ENCODE results near the gene AHRR. TPM values are rescaled to one million over a fixed set of nuclear protein-coding genes. Genes with fewer than 3 reads are reported as not detected.
"Not testable (repeated sequence)": the region's sequence is repeated elsewhere in the genome, so short reads cannot be mapped to it uniquely, and the experiment has no call there.

Gene AHRR
- total RNA-seq, 1 experiment from 2014 or later, result 1.9 TPM

DNA sequence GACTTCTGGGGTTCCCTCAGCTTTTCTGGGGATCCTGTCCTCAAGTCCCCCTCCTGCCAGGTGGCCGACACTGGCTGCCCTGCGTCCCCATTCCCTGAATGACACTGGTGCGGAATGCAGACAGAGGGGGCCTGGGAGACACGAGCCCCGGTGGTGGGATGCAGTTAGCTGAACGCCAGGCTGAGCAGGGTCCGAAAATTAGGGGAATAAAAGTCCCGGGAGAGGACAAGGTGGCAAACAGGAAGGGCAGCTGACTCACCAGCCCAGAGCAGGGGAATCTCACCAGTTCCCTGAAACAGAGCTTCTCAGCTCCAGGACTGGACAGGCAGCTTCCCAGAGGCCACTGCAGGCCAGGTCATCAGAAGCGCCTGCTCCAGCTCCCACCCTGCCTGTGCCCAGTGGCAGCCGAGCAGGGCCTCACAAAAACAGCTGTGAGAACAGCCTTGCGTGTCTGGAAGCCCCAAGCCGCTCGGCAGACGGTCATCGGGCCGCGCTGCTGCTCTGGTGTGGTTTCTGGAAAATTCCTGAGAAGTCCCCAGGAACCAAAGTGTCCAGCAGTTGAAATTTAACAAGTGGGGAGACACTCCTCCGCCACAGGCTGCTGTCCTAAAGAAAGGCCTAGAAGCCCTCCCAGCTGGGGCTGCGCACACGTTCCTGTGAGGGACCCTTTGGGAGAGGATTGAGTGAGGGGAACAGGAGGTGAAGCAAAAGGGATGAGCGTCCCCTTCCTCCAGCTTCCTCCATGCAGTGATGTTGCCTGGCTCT, 73.8 kb downstream of the AHRR start:
- TF ChIP-seq EZH2phosphoT487 (IDR thresholded peaks at IDR 0.05; ENCODE audit: borderline replicate concordance, low read length) (no peak), EZH2 (IDR thresholded peaks at IDR 0.05; ENCODE audit: low read length, unreplicated experiment) (no peak)
- TF ChIP-seq, protein P1, sequence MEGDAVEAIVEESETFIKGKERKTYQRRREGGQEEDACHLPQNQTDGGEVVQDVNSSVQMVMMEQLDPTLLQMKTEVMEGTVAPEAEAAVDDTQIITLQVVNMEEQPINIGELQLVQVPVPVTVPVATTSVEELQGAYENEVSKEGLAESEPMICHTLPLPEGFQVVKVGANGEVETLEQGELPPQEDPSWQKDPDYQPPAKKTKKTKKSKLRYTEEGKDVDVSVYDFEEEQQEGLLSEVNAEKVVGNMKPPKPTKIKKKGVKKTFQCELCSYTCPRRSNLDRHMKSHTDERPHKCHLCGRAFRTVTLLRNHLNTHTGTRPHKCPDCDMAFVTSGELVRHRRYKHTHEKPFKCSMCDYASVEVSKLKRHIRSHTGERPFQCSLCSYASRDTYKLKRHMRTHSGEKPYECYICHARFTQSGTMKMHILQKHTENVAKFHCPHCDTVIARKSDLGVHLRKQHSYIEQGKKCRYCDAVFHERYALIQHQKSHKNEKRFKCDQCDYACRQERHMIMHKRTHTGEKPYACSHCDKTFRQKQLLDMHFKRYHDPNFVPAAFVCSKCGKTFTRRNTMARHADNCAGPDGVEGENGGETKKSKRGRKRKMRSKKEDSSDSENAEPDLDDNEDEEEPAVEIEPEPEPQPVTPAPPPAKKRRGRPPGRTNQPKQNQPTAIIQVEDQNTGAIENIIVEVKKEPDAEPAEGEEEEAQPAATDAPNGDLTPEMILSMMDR (conservative IDR thresholded peaks at IDR 0.05; ENCODE audit: low read depth, low read length), result no peak
- Histone ChIP-seq H3K79me2 (ENCODE audit: low read length) (no peaks in the 10 kb centered on the region), H3K36me3 (ENCODE audit: low read depth, low read length) (no peaks in the 10 kb centered on the region), H3K9me2 (replicated peaks; ENCODE audit: low read length) (no peaks in the 10 kb centered on the region), H3K4me3 (ENCODE audit: low read length) (no peak overlapping the region), H3K4me2 (ENCODE audit: low read length) (no peak overlapping the region), H4K20me1 (ENCODE audit: low read length) (no peaks in the 10 kb centered on the region), H3F3A (ENCODE audit: low read length, unreplicated experiment) (no peaks in the 10 kb centered on the region), H3K27ac (ENCODE audit: low read length) (no peak overlapping the region), H3K9ac (ENCODE audit: low read length) (no peak overlapping the region), H3K27me3 (ENCODE audit: low read length) (no peaks in the 10 kb centered on the region), H3K4me1 (ENCODE audit: insufficient read depth, low read length) (peaks cover 12% of the 10 kb centered on the region), H3K9me3 (ENCODE audit: low read length) (no peaks in the 10 kb centered on the region), H2AFZ (ENCODE audit: low read length) (no peak overlapping the region)
- ATAC-seq (peak; percentile 81), DNase-seq (peak; percentile 51)
- ChIA-PET POLR2A (ENCODE audit: unreplicated experiment) (no interaction called here), CTCF (interaction anchor here (0.6 kb wide), 1 partner anchor 51 kb away, joined by 3 read pairs; no protein-coding TSS in a partner anchor)
- BruUV-seq (replicated peaks), result no TSS peak
- intact Hi-C loops (cut with micrococcal nuclease), result no loop called here

DNA sequence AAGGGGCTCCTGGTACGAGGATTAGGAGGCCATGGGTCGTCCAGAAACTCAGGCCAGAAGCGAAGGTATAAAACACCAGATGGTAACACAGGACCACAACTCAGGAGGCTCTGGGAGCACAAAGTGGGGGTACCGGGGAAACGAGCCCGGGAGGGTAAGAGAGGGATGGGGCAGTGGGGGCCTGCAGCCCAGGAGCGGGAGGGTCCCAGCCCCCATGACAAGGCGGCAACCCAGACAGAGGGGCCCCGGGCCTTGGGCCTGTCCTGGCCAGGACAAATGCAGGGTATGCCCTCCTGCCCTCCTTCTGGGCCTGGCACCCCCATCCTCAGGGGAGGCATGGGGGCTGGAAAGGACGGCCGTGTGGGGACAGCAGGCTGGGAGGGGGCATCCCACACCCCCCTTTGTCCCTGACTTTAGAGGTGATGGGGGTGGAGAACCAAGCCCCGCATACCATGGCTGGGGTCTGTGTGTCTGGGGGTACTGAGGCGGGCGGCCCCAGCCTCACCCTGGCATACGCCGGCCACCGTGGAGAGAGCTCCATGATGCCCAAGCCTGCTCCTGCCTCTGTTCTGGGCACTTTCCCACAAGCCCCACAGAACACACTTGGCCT, 74.5 kb downstream of the AHRR start:
- Histone ChIP-seq H2AFZ (ENCODE audit: low read length) (no peak overlapping the region), H3K79me2 (ENCODE audit: low read length) (no peaks in the 10 kb centered on the region), H3K9me2 (replicated peaks; ENCODE audit: low read length) (no peaks in the 10 kb centered on the region), H3K27me3 (ENCODE audit: low read length) (no peaks in the 10 kb centered on the region), H3K4me3 (ENCODE audit: low read length) (no peak overlapping the region), H3K27ac (ENCODE audit: low read length) (no peak overlapping the region), H3K9me3 (ENCODE audit: low read length) (no peaks in the 10 kb centered on the region), H3K9ac (ENCODE audit: low read length) (no peak overlapping the region), H3K4me2 (ENCODE audit: low read length) (no peak overlapping the region), H4K20me1 (ENCODE audit: low read length) (no peaks in the 10 kb centered on the region), H3K4me1 (ENCODE audit: insufficient read depth, low read length) (peaks cover 19% of the 10 kb centered on the region), H3F3A (ENCODE audit: low read length, unreplicated experiment) (no peaks in the 10 kb centered on the region), H3K36me3 (ENCODE audit: low read depth, low read length) (no peaks in the 10 kb centered on the region)
- POLR2A ChIA-PET (ENCODE audit: unreplicated experiment), result no interaction called here
- TF ChIP-seq, protein P1 (conservative IDR thresholded peaks at IDR 0.05; ENCODE audit: low read depth, low read length), result no peak
- TF ChIP-seq EZH2 (IDR thresholded peaks at IDR 0.05; ENCODE audit: low read length, unreplicated experiment), result no peak
- no peak for TF ChIP-seq EZH2phosphoT487 (IDR thresholded peaks at IDR 0.05; ENCODE audit: borderline replicate concordance, low read length)
- intact Hi-C loops (cut with micrococcal nuclease), result no loop called here
- CTCF ChIA-PET, result interaction anchor here (0.6 kb wide), 1 partner anchor 51 kb away, joined by 3 read pairs; no protein-coding TSS in a partner anchor
- DNase-seq (no peak), ATAC-seq (no peak)
- no TSS peak for BruUV-seq (replicated peaks)

DNA sequence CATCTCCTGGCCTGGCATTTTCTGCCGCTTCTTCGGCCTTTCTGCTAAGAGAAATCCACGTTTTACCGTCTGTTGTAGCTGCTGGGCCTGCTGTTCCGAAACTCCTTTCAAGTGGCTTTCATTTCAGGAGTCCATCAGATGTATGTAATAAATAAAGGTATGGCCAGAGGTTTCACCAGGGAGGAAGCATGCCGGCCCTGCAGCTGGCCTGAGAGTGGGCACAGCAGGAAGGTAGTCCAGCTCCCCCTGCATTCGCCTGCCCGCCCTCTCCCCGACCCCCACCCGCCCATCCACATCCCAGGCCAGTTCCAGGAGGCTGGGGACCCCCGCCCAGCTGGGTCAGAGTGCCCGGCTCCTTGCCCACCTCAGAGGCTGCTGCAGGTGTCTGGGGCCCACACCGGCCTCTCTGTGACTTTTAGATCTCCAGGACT, 75.0 kb downstream of the AHRR start:
- H3K4me1 ChIP-seq (ENCODE audit: insufficient read depth, low read length), result peaks cover 20% of the 10 kb centered on the region
- TF ChIP-seq EZH2 (IDR thresholded peaks at IDR 0.05; ENCODE audit: low read length, unreplicated experiment), result no peak
- no peak for TF ChIP-seq EZH2phosphoT487 (IDR thresholded peaks at IDR 0.05; ENCODE audit: borderline replicate concordance, low read length)
- TF ChIP-seq, protein P1 (conservative IDR thresholded peaks at IDR 0.05; ENCODE audit: low read depth, low read length), result no peak
- intact Hi-C loops (cut with micrococcal nuclease), result no loop called here
- POLR2A ChIA-PET (ENCODE audit: unreplicated experiment), result no interaction called here
- DNase-seq (no peak), ATAC-seq (no peak)
- no peaks in the 10 kb centered on the region for H3K36me3 ChIP-seq (ENCODE audit: low read depth, low read length)
- H3K9me2 ChIP-seq (replicated peaks; ENCODE audit: low read length), result no peaks in the 10 kb centered on the region
- H3K79me2 ChIP-seq (ENCODE audit: low read length), result no peaks in the 10 kb centered on the region
- H2AFZ ChIP-seq (ENCODE audit: low read length), result no peak overlapping the region
- BruUV-seq (replicated peaks), result no TSS peak
- no peak overlapping the region for H3K4me2 ChIP-seq (ENCODE audit: low read length)
- no peak overlapping the region for H3K27ac ChIP-seq (ENCODE audit: low read length)
- H3F3A ChIP-seq (ENCODE audit: low read length, unreplicated experiment), result no peaks in the 10 kb centered on the region
- H3K9me3 ChIP-seq (ENCODE audit: low read length), result no peaks in the 10 kb centered on the region
- no peak overlapping the region for H3K9ac ChIP-seq (ENCODE audit: low read length)
- no peak overlapping the region for H3K4me3 ChIP-seq (ENCODE audit: low read length)
- CTCF ChIA-PET, result no interaction called here
- no peaks in the 10 kb centered on the region for H4K20me1 ChIP-seq (ENCODE audit: low read length)
- no peaks in the 10 kb centered on the region for H3K27me3 ChIP-seq (ENCODE audit: low read length)

DNA sequence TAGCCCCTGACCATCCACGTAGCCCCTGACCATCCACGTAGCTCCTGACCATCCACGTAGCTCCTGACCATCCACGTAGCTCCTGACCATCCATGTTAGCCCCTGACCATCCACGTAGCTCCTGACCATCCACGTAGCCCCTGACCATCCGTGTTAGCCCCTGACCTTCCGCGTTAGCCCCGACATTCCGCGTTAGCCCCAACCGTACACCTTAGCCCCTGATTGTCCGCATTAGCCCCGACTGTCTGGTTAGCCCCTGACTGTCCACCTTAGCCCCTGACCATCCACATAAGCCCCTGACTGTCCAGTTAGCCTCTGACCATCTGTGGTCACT, 76.6 kb downstream of the AHRR start:
- POLR2A ChIA-PET (ENCODE audit: unreplicated experiment); H3K9ac ChIP-seq (ENCODE audit: low read length): not testable (repeated sequence)

More for the DNA sequence above, 76.6 kb downstream of the AHRR start:
- H3K9me2 ChIP-seq (replicated peaks; ENCODE audit: low read length); H3F3A ChIP-seq (ENCODE audit: low read length, unreplicated experiment); BruUV-seq (replicated peaks); H3K4me2 ChIP-seq (ENCODE audit: low read length); H3K9me3 ChIP-seq (ENCODE audit: low read length); H3K27ac ChIP-seq (ENCODE audit: low read length); H3K36me3 ChIP-seq (ENCODE audit: low read depth, low read length); H2AFZ ChIP-seq (ENCODE audit: low read length); H4K20me1 ChIP-seq (ENCODE audit: low read length); DNase-seq; CTCF ChIA-PET; H3K27me3 ChIP-seq (ENCODE audit: low read length); intact Hi-C loops (cut with micrococcal nuclease); ATAC-seq; H3K4me3 ChIP-seq (ENCODE audit: low read length); H3K79me2 ChIP-seq (ENCODE audit: low read length): not testable (repeated sequence)
- H3K4me1 ChIP-seq (ENCODE audit: insufficient read depth, low read length), result peaks cover 20% of the 10 kb centered on the region
